ENCODE data around the gene B3GALT5. TPM values are rescaled to one million over a fixed set of nuclear protein-coding genes. Genes with fewer than 3 reads are reported as not detected.
"Not testable (repeated sequence)": the region's sequence is repeated elsewhere in the genome, so short reads cannot be mapped to it uniquely, and the experiment has no call there.

The B3GALT5 gene
- total RNA-seq, 2 donors from 2014 or later = not detected

DNA sequence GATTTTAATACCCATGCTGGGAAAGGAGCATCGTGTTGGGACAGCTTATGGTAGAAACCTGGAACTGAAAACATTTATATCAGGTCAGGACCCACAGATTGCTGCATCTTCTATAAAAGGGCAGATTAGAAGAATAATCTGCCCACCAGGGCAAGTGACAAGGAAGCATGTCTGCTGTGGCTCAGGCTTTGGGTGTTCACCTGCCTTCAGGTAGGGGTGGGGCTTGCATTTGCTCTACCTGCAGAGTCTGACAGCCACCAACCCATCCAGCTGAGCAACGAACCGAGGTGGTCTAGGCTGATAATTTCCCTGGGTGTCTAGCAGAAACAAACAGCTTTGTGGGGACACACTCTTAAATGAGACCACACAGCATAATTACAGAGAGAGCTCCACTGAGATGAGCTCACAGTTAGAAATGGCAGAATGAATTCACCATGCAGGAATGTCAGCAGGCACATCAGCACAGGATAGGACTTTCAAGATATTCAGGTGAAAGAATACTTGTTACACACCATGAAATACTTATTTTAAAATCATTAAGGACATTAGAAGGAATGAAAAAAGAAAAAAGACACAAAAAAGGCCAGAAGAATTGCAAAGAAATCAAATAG is 36.1 kb upstream of the B3GALT5 start:
- DNase-seq (ENCODE audit: low spot score) = no peak
- TF ChIP-seq, protein P1, sequence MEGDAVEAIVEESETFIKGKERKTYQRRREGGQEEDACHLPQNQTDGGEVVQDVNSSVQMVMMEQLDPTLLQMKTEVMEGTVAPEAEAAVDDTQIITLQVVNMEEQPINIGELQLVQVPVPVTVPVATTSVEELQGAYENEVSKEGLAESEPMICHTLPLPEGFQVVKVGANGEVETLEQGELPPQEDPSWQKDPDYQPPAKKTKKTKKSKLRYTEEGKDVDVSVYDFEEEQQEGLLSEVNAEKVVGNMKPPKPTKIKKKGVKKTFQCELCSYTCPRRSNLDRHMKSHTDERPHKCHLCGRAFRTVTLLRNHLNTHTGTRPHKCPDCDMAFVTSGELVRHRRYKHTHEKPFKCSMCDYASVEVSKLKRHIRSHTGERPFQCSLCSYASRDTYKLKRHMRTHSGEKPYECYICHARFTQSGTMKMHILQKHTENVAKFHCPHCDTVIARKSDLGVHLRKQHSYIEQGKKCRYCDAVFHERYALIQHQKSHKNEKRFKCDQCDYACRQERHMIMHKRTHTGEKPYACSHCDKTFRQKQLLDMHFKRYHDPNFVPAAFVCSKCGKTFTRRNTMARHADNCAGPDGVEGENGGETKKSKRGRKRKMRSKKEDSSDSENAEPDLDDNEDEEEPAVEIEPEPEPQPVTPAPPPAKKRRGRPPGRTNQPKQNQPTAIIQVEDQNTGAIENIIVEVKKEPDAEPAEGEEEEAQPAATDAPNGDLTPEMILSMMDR (IDR thresholded peaks at IDR 0.05) = no peak
- Histone ChIP-seq H3K27me3 (no peaks in the 10 kb centered on the region), H3K27ac (no peak overlapping the region), H3K4me1 (no peaks in the 10 kb centered on the region), H3K9me3 (no peaks in the 10 kb centered on the region), H3K36me3 (no peaks in the 10 kb centered on the region), H3K4me3 (no peak overlapping the region)

DNA sequence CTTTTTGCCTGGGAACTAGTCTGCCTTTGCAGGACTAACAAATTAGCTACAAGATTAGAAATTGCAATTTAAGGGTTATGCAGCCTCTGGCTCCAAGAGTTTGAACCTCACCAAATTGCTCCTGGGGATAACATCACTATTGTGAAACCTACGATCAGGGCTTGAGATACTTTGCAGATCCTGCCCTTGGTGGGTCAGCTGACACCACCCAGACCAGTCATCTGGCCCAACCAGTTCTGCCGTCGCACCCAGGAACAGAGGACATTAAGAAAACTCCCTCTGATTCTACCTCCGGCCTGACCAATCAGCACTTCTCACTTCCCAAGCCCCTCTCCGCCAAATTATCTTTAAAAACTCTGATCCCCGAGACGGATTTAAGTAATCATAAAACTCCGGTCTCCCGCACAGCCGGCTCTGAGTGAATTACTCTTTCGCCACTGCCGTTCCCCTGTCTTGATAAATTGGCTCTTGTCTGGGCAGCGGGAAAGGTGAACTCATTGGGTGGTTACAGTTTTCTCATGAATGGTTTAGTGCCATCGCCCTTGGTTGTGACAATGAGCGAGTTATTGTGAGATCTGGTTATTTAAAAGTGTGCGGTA is 32.9 kb upstream of the B3GALT5 start:
- Histone ChIP-seq H3K27ac (no peak overlapping the region), H3K4me3 (no peak overlapping the region), H3K36me3 (no peaks in the 10 kb centered on the region), H3K27me3 (no peaks in the 10 kb centered on the region), H3K4me1 (no peaks in the 10 kb centered on the region), H3K9me3 (no peaks in the 10 kb centered on the region)
- no peak for DNase-seq (ENCODE audit: low spot score)
- TF ChIP-seq, protein P1 (IDR thresholded peaks at IDR 0.05) = no peak

DNA sequence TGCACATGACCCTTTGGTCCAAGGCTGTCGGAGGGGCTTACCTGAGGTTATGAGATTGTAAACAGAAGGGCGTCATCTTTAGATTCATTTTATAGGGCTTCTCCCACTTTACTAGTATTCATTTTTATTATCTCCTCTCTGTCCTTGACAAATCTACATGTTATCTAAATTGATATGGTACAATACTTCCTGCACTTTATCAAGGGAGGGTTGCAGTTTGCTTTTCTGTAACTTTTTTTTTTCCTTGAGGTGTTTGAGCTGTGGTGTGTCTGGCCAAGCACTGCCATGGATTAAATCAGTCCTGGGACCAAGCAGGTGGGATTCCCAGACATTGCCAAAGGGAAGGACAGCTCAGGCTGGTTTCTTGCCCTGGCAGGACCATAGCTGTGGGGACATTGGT is 32.0 kb upstream of the B3GALT5 start:
- Histone ChIP-seq H3K36me3 (no peaks in the 10 kb centered on the region), H3K4me3 (no peak overlapping the region), H3K4me1 (no peaks in the 10 kb centered on the region), H3K27me3 (no peaks in the 10 kb centered on the region), H3K27ac (no peak overlapping the region), H3K9me3 (peaks cover 0 to 6% of the 10 kb centered on the region in 2 donors)
- TF ChIP-seq, protein P1 (IDR thresholded peaks at IDR 0.05) = no peak
- no peak for DNase-seq (ENCODE audit: low spot score)

DNA sequence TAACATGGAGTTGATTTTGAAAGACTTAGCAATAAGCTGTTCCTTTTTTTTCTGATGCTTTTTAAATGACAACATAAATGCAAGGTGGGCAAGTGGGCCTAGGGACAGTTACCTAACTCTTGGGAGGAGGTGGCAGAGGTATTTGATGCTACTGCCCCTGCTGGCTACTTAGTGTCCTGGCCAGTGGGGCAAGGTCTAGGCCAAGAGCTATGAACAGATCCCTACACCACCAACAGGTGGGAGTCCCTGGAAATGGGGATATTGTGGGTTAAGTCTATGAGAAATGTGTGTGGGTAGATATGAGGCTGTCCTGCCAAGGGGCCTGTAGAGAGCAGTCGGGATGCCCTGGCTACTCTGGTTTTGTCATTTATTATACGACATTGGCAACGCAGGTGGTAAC is 31.3 kb upstream of the B3GALT5 start:
- no peak for DNase-seq (ENCODE audit: low spot score)
- H3K4me1 ChIP-seq = no peaks in the 10 kb centered on the region
- peaks cover 0 to 6% of the 10 kb centered on the region in 2 donors for H3K9me3 ChIP-seq
- H3K27ac ChIP-seq = no peak overlapping the region
- H3K27me3 ChIP-seq = no peaks in the 10 kb centered on the region
- TF ChIP-seq, protein P1 (IDR thresholded peaks at IDR 0.05) = no peak
- H3K4me3 ChIP-seq = no peak overlapping the region
- no peaks in the 10 kb centered on the region for H3K36me3 ChIP-seq

DNA sequence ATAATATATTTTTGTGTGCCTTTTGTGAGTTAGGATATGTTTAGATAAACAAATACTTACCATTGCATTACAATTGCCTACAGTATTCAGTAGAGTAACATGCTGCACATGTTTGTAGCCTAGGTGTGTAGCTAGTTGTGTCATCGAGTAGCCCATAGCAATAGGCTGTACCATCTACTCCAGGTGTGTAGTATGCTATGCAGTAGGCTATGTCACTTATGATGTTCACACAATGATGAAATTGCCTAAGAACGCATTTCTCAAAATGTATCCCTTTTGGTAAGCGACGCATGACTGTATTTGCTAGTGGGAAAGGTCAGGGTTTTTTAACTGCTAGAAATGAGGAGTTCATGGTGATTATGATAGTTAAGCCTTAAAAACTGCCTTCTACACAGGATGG is 30.0 kb upstream of the B3GALT5 start:
- Histone ChIP-seq H3K27me3 (no peaks in the 10 kb centered on the region), H3K27ac (no peak overlapping the region), H3K36me3 (no peaks in the 10 kb centered on the region), H3K9me3 (peaks cover 0 to 8% of the 10 kb centered on the region in 2 donors), H3K4me1 (no peaks in the 10 kb centered on the region), H3K4me3 (no peak overlapping the region)
- no peak for DNase-seq (ENCODE audit: low spot score)
- TF ChIP-seq, protein P1 (IDR thresholded peaks at IDR 0.05) = no peak

DNA sequence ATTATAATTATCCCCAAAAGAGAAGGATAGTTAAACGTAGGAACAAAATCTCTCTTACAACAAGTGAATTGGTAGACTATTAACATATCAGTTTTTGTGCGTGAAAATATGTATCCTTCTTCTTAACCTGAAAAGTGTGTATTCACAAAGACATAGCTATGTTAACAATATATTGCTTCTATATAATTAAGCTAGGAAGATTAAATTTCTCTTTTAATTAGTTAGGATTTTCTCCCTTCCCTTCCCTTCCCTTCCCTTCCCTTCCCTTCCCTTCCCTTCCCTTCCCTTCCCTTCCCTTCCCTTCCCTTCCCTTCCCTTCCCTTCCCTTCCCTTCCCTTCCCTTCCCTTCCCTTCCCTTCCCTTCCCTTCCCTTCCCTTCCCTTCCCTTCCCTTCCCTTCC is 29.2 kb upstream of the B3GALT5 start:
- not testable (repeated sequence) for H3K36me3 ChIP-seq; H3K4me1 ChIP-seq; DNase-seq (ENCODE audit: low spot score); H3K27ac ChIP-seq; H3K4me3 ChIP-seq; H3K27me3 ChIP-seq
- H3K9me3 ChIP-seq = peaks cover 0 to 17% of the 10 kb centered on the region in 2 donors

Measured in right atrium auricular region (tissue), 2 donors.